HG03565 (cell line): ENCODE results near the gene CDH23.

Source experiments
- ATAC-seq: cut with Tn5 transposase; IDR thresholded peaks from one replicate; pipeline ENCODE4 v1.9.1; 2021; ENCODE audit warnings: mild to moderate bottlenecking, moderate library complexity; ENCODE audit not compliant: unreplicated experiment

CDH23 gene

DNA sequence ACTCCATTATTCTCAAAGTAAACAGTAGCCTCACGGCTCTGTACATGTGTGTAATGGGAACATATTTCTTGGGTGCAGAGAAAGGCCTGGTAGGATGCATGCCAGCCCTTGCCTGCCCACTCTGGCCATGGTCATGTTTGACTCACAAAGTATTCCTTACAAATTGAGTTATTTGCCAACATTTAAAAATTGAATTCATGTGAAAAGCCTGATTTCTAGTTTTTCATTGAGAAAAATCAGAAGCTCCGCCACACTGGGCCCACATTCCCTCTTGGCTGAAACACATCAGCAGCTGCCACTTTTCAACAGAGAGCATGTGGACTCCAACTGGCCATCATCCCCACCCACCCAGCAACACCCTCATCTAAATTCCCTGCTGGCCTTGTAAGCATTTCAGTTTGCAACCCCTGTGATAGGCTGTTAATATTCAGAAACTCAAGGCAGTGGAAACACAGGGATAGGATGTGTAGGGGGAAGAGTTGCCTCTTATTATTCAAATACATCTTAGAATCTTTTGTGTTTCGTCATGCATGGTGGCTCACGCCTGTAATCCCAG is 40.9 kb downstream of the CDH23 start:
- ATAC-seq, result no peak

DNA sequence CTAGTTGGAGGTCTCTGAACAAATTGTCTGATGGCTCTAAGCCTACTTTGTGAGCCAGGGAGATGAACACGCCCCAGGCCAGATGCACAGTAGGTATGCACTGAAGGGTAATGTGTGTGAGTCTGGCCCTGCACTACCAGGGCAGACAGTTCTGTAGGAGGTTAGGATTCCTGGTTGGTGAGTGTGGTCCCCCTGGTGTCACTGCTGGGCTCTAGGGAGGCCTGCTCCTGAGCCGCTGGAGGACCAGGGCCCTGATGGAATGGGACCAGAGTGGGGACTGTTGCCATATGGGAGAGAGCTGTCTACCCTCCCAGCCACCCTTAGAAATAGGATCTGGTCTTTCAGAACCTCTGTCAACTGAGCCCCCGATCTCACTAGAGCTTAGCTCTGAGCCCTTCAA is 42.0 kb downstream of the CDH23 start:
- ATAC-seq, result no peak

GRCh38 chr10:71439670-71440425 is 43.1 kb downstream of the CDH23 start:
- ATAC-seq, result no peak

DNA sequence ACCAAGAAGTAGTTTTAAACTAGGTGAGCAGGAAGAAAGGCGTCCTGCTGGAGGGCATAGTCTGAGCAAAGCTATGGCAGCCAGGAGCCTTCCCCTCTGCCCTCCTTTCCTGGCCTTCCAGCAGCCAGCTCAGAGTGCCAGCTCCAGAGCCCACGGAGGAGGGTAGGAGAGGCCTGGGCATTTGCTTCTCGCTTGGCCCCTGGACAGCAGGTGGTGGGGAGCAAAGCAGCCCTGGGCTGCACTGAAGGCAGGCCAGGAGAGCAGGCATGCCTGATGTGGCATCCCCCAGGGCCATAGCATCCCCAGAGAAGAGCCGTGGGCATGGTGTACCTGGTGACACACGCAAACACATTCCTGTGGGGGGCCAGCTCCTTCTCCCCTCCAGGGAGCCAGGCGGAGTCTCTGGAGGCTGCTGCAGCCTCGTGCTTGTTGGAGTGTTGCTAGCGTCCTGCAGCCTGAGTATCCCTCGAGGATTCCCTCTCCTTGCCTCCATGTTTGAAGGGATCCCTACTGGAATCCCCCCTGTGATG is 43.9 kb downstream of the CDH23 start:
- ATAC-seq, result no peak

GRCh38 chr10:71442000-71442399 is 45.3 kb downstream of the CDH23 start:
- no peak for ATAC-seq

GRCh38 chr10:71442859-71443570 is 46.3 kb downstream of the CDH23 start:
- ATAC-seq, result no peak

DNA sequence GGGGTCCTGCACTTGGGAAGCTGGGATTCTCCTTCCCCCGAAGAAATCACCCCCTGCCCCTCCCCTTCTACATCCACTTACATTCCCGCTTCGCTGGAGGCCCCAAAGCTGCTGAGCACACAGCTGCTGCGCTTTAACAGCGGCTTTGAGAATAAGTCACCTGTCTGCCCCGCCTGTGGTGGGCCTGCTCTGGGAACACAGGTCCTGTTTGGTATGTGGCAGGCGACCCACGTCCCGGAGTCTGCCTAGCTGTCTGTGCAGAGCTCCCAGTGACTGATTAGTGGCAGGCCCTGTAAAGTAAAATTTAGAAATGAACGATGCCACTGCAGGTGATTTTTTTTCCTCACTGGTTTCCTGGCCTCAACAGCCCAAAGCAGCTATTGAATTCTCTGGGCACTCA is 47.0 kb downstream of the CDH23 start:
- no peak for ATAC-seq

DNA sequence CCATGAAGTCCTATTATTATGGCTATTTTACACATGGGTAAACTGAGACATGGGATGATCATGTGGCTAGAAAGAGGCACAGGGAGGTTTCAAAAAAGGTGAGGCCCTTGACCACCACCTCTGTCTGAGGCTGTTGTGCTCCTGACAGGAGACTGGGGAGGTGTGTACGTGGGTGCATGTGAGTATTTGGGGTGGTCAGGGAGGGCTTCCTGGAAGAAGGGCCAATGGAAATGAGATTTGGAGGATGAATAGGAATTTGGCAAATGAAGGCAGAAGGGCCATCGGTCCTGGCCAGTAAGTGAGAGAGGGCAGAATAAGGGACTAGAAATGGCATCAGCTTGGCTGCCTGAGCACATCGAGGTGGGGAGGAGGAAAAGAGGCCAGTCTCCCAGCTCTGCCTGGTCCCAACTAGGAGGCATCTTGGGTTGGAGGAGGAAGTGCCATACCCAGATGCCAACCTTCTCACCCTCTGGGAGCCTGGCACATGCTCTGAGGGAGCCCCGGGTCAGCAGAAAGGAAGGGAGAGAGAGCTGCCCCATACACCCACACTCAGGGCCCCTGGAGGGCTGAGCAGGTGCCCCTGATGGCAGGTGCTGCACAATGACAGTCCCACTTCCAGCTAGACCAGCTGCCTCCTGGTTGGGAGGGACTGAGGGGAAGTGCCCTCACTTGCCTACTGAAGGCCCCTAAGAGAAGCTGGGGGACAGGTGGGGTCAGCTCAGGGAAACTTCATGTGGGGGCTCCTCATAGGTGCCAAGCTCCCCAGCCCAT is 47.7 kb downstream of the CDH23 start:
- no peak for ATAC-seq

DNA sequence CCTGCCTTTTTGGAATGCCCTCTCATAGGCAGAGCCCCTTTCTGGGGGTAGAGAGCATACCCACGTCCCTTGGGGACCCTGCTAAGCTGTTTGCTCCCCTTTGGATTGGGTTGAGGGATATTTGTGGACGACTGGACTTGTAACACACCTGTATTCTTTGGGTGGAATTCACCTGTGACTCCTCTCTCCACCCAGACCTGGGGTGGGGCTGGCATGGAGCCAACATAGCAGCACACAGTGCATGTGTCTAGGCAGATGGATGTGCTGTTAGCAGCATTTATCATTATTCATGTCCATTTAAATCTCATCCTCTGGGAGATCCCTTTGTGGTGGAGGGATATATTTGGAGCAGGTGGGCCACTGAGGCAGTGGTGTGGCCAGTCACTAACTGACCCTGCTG is 51.0 kb downstream of the CDH23 start:
- no peak for ATAC-seq

DNA sequence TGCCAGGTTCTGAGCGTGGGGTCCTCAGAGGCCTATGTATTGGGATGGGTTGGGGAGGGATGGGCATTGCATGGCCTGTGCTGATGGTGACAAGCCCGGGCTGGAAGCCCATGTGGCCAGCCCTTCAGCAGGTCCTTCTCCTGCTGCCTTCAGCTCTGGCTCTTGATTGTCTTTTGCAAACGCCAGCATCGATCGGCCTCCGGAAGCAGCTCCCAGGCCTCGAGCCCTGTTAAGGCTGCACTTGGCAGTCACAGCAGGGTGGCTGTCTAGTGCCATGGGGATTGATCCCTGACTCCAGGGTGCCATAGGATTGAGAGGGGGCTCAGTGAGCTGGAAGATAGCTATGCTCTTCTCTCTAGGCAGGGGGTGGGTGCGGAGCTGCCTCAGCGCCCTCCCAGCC is 51.4 kb downstream of the CDH23 start:
- ATAC-seq, result no peak

- ATAC-seq, result no peak
Observed at GRCh38 chr10:71449026-71449425, 52.3 kb downstream of the CDH23 start.

DNA sequence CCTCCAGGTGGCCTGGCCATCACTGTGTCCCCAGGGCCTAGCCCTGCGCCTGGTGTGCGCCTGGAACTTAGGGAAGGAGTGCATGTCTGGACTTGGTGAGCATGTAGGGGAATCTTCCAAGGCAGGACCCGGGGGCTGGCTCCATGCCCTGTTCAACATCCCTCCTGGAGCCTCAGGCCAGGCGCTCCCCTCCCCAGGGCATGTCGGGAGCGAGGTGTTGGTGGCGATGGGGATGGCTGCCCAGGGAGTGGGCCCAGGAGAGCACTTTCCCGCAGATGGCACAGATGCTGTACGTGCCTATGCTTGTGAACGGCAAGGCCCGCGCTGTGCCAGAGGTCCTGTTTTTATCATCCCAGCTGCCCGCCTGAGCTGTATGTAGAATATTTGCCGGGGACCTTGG is 55.0 kb downstream of the CDH23 start:
- ATAC-seq, result no peak

DNA sequence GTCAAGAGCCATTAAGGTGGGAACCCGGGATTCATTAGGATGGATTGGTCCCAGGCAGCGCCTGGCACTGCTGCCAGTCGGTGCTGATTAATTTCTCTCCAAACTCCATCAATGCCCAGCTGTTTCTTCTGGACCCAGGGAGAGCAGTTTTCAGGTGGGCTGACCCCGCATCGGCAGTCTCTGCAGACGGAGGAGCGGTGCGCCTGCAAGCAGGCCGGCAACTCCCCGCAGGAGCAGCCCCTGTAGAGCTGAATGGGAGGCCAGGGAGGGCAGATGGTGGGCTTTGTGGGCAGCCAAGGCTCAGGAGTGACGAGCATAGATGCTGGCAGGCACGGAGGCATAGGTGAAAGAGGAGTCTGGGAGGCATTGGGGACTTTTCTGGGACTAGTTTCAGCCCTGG is 56.5 kb downstream of the CDH23 start:
- ATAC-seq, result no peak

DNA sequence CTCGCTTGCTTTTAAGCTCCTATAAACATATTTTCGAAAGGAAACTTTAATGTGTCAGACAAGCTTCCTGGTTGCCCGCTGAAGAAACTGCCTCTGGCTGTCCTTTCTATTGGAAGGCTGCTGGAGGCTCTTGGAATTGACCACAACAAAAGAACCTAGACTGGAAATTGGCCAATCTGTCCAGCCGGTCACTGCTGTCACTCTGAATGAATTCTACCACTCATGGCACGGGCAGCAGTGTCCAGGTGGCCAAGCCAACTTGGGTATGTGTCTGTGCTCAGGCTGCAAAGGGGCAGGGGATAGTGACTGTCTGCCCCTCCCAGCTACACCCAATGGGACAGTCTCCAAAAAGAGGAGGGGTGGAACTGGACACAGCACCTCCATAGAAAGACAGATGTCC is 57.6 kb downstream of the CDH23 start:
- ATAC-seq, result no peak

DNA sequence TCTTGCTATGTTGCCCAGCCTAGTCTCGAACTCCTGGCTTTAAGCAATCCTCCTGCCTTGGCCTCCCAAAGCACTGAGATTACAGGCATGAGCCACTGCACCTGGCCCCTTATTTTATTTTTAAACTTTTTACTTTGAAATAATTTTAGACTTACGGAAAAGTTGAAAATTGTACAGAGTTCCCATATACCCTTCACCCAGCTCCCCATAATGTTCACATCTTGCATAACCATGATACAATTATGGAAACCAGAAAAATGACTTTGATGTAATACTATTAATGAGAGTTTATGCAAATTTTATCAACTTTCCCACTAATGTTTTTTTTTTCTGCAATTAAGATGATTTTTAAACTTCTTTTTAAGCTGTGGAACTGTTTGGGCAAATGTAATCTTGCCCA is 58.3 kb downstream of the CDH23 start:
- ATAC-seq, result no peak

DNA sequence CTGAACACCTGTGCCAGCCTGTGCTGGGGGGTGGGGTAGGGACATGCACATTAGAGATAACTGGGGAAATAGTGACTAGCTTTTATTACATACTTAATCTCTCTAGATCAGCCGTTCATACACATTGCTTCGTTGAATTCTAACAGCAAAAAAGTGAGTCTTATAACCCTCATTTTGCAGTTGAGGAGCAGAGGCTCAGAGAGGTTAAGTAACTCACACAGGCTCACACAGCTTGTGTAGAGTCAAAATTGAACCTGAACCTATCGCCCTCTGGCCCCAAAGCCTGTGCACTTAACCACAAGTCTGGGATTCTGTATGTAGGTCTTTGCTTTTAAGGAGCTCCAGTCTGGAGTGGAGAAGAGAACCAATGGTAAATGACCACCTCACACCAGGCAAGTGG is 59.9 kb downstream of the CDH23 start:
- no peak for ATAC-seq

DNA sequence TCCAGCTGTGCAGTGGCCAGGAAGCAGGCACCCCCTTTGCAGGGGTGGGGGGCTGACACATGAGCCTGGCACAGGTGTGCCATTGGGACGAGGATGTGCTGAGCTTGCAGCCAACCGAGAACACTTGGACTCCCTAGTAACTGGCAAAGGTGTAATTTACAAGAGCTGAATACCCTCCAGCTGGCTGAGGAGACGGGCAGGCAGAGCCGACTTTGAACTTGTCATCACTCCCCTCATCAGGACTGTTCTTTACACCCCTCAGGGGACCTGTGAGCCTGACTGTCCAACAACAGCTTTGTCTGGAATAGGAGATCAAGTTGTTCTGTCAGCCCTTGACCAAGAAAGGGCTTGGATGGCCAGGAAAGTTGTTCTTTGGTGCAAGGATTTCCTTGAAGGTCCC is 61.2 kb downstream of the CDH23 start:
- ATAC-seq, result no peak

DNA sequence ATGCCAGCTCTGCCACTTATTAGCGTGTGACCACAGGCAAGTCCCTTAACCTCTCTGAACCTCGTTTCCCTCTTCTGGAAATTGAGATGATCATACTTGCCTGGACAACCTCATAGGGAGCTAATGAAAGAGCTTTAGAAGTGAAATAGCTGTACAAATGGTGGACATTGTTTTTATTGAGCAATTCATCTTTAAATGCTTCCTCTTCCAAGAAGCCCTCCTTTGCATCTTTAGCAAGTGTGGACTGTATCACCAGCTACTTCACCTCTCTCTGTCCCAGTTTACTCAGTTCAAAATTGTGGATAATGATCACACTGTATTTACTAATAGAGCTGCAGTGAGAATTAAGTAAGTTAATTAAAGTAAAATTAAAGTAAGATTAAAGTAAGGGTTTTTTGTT is 61.7 kb downstream of the CDH23 start:
- no peak for ATAC-seq

DNA sequence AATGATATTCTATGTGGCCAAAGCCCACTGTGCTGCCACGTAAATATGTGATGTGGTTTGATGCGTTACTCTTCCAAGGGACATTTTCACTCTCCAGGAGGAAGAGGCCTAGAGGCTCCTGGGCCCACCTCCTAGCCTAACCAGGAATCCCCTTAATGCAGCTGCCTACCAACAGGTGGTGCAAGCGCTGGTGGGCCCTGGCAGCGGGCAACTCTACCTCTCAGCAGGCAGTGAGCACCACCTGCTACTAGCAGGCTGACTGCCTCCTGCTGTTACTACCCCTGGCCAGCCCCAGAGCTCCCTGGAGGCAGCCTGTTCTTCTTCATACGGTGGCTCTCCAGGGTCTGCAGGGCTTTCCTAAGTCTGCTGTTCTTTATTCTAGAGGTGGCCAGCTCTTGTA is 62.8 kb downstream of the CDH23 start:
- ATAC-seq, result no peak

- ATAC-seq, result no peak
Observed at GRCh38 chr10:71460615-71461014, 63.9 kb downstream of the CDH23 start.

DNA sequence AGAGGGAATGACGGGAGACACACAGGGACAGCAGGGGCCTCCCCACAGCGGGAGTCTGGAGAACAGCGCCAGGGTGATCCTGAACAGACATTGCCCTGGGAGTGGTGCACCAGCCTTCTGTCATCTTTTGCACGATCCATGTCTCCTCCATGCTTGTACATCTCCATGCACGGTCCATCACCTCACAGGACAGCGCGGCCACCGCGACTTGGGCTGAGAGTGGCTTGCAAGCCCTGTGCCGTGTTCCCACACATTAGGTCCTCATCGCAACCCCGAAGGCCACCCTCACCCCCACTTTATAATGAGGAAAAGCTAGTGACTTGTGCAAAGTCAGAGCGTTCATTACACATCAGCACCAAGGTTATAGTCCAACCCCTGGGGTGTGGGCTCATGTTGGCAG is 64.7 kb downstream of the CDH23 start:
- no peak for ATAC-seq
